Smooth muscle cell (in vitro differentiated cells): ENCODE measurements around the gene CNTN1. TPM values are rescaled to one million over a fixed set of nuclear protein-coding genes. Genes with fewer than 3 reads are reported as not detected.

Experiments used
- DNase-seq: peaks from one replicate; lab custom pipeline; 2025; ENCODE audit not compliant: unreplicated experiment; lab: John Stamatoyannopoulos, UW
- H2AFZ ChIP-seq: fragments of 200-600 bp; sonication (generic); 2 replicates; pipeline ENCODE4 v1.6.0; 2016; ENCODE audit warnings: antibody characterized with exemption, low read depth, mild to moderate bottlenecking
- H3F3A ChIP-seq: fragments of 200-600 bp; sonication (generic); 2 replicates; pipeline ENCODE4 v1.6.0; 2017; ENCODE audit warnings: antibody characterized with exemption, low read depth
- H3K27ac ChIP-seq: fragments of 200-600 bp; sonication (generic); 2 replicates; pipeline ENCODE4 v1.5.1; 2016; ENCODE audit warnings: low read depth, mild to moderate bottlenecking
- H3K27me3 ChIP-seq: fragments of 200-600 bp; sonication (generic); 2 replicates; pipeline ENCODE4 v1.6.1; 2016; ENCODE audit warnings: low read depth, mild to moderate bottlenecking
- H3K36me3 ChIP-seq: fragments of 200-600 bp; sonication (generic); 2 replicates; pipeline ENCODE4 v1.5.1; 2016; ENCODE audit warnings: low read depth
- H3K4me1 ChIP-seq: fragments of 200-600 bp; sonication (generic); 2 replicates; pipeline ENCODE4 v1.5.1; 2016; ENCODE audit warnings: low read depth
- H3K4me2 ChIP-seq: fragments of 200-600 bp; sonication (generic); 2 replicates; pipeline ENCODE4 v1.6.0; 2016; ENCODE audit warnings: mild to moderate bottlenecking
- H3K4me3 ChIP-seq: fragments of 200-600 bp; sonication (generic); 2 replicates; pipeline ENCODE4 v1.5.1; 2016; ENCODE audit warnings: mild to moderate bottlenecking
- H3K79me2 ChIP-seq: fragments of 200-600 bp; sonication (generic); 2 replicates; pipeline ENCODE4 v1.6.0; 2016; ENCODE audit warnings: low read depth, mild to moderate bottlenecking
- H3K9ac ChIP-seq: fragments of 200-600 bp; sonication (generic); 2 replicates; pipeline ENCODE4 v1.6.0; 2016; ENCODE audit warnings: low read depth
- H3K9me3 ChIP-seq: fragments of 200-600 bp; sonication (generic); replicated peaks from 2 replicates; pipeline ENCODE4 v1.5.1; 2016; ENCODE audit warnings: low read depth
- H4K20me1 ChIP-seq: fragments of 200-600 bp; sonication (generic); 2 replicates; pipeline ENCODE4 v1.6.0; 2016; ENCODE audit warnings: low read depth
- WGBS: methylation state at CpG from one replicate; pipeline ENCODE4 v1.1.7; 2016; ENCODE audit warnings: low lambda C conversion rate; 5-methylcytosine and 5-hydroxymethylcytosine counted together
- polyA plus RNA-seq: library from polyadenylated mRNA; unstranded; fragments of >200 nt; fragmentation: Nextera tagmentation; extraction: Ambion mirVana; gene quantifications from 2 replicates; pipeline ENCODE4 v1.2.1, GENCODE V29; 2016
- total RNA-seq: library from RNA; depleted of rRNA; stranded (reverse); fragments of >200 nt; gene quantifications from 2 replicates; pipeline ENCODE4 v1.2.3, GENCODE V29; 2014
- TF ChIP-seq, protein P1 (sequence below): fragments of 200-600 bp; sonication (generic); IDR thresholded peaks from 2 replicates; pipeline ENCODE4 v1.5.1; 2017; ENCODE audit warnings: borderline replicate concordance, mild to moderate bottlenecking, antibody characterized with exemption; ENCODE audit not compliant: insufficient read depth, poor library complexity, severe bottlenecking

Gene CNTN1
- total and polyA plus RNA-seq, 2 experiments from 2014 or later = 0.37 to 0.94 TPM

DNA sequence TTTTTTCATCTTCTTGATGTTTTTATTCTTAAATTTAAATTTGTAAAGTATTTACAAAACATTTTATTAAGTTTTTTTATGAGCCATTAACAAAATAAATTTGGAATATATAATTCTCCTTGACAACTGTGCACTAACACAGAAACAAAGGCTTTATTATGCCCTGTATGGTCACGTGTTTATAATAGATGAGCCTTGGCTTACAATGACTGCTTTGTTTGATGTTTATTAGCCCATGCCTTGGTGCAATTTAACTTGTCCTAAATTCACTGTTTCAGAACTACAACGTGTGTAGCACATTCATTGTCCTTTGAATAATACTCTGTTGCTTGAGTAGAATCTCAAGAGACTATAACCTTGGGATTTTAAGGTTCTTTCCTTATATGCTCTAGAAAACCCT lies 59.8 kb downstream of the CNTN1 start:
- WGBS = 37% methylated on average over 2 of the region's 2 CpGs
- TF ChIP-seq, protein P1, sequence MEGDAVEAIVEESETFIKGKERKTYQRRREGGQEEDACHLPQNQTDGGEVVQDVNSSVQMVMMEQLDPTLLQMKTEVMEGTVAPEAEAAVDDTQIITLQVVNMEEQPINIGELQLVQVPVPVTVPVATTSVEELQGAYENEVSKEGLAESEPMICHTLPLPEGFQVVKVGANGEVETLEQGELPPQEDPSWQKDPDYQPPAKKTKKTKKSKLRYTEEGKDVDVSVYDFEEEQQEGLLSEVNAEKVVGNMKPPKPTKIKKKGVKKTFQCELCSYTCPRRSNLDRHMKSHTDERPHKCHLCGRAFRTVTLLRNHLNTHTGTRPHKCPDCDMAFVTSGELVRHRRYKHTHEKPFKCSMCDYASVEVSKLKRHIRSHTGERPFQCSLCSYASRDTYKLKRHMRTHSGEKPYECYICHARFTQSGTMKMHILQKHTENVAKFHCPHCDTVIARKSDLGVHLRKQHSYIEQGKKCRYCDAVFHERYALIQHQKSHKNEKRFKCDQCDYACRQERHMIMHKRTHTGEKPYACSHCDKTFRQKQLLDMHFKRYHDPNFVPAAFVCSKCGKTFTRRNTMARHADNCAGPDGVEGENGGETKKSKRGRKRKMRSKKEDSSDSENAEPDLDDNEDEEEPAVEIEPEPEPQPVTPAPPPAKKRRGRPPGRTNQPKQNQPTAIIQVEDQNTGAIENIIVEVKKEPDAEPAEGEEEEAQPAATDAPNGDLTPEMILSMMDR = no peak
- no peak for DNase-seq
- H2AFZ ChIP-seq = no peak overlapping the region
- H3K9ac ChIP-seq = no peak overlapping the region
- no peaks in the 10 kb centered on the region for H4K20me1 ChIP-seq
- H3K4me1 ChIP-seq = peaks cover 5% of the 10 kb centered on the region
- H3K4me2 ChIP-seq = no peak overlapping the region
- no peak overlapping the region for H3K27ac ChIP-seq
- H3K36me3 ChIP-seq = no peaks in the 10 kb centered on the region
- H3K4me3 ChIP-seq = no peak overlapping the region
- no peaks in the 10 kb centered on the region for H3K79me2 ChIP-seq
- H3F3A ChIP-seq = no peaks in the 10 kb centered on the region
- no peaks in the 10 kb centered on the region for H3K9me3 ChIP-seq
- H3K27me3 ChIP-seq = no peaks in the 10 kb centered on the region

DNA sequence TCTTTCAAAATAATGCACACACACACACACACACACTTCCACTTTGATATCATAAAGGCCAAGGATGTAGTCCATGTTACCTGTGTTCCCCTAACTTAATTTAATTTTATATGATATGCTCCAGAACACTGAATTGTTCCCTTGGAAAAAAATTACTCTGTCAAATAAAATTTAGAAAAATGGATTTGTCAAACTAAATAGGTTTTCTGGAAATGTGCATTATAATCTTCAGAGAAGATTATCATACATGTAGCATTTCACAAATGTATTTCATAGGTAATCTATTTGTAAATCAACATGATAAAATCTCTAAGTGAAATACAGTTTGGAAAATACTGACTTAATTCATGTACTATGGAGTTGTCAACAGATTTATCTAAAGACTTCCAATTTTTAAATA lies 68.6 kb downstream of the CNTN1 start:
- Histone ChIP-seq H3K27me3 (no peaks in the 10 kb centered on the region), H3F3A (no peaks in the 10 kb centered on the region), H3K79me2 (no peaks in the 10 kb centered on the region), H3K4me1 (no peaks in the 10 kb centered on the region), H4K20me1 (no peaks in the 10 kb centered on the region), H3K27ac (no peak overlapping the region), H3K9ac (no peak overlapping the region), H2AFZ (no peak overlapping the region), H3K4me2 (no peak overlapping the region), H3K36me3 (no peaks in the 10 kb centered on the region), H3K4me3 (no peak overlapping the region), H3K9me3 (no peaks in the 10 kb centered on the region)
- TF ChIP-seq, protein P1 = no peak
- no peak for DNase-seq

DNA sequence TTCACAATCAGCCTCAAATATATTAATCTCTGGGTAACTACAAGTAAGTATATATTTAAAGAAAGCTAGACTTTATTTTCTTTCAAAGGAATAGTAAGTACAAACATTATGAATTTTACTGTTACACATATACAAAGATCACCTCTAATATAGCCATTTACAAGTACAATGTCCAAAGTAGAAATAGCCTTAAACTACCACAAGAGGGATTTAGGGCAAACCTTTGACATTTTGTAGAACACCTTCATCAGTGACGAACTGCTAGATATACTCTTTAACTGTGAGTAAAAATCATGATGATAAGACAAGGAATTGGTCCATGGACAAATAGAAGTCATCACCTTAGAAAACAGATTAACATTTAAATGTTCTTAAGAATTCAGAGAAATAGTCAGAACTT lies 69.8 kb downstream of the CNTN1 start:
- no peak overlapping the region for H3K4me3 ChIP-seq
- no peak for DNase-seq
- no peak overlapping the region for H3K4me2 ChIP-seq
- no peaks in the 10 kb centered on the region for H3K4me1 ChIP-seq
- H3F3A ChIP-seq = no peaks in the 10 kb centered on the region
- TF ChIP-seq, protein P1 = peak; percentile 8
- H3K9me3 ChIP-seq = no peaks in the 10 kb centered on the region
- no peak overlapping the region for H3K27ac ChIP-seq
- no peaks in the 10 kb centered on the region for H3K36me3 ChIP-seq
- H4K20me1 ChIP-seq = no peaks in the 10 kb centered on the region
- no peak overlapping the region for H2AFZ ChIP-seq
- H3K27me3 ChIP-seq = no peaks in the 10 kb centered on the region
- H3K79me2 ChIP-seq = no peaks in the 10 kb centered on the region
- 79% methylated on average over 1 of the region's 1 CpG for WGBS
- no peak overlapping the region for H3K9ac ChIP-seq

DNA sequence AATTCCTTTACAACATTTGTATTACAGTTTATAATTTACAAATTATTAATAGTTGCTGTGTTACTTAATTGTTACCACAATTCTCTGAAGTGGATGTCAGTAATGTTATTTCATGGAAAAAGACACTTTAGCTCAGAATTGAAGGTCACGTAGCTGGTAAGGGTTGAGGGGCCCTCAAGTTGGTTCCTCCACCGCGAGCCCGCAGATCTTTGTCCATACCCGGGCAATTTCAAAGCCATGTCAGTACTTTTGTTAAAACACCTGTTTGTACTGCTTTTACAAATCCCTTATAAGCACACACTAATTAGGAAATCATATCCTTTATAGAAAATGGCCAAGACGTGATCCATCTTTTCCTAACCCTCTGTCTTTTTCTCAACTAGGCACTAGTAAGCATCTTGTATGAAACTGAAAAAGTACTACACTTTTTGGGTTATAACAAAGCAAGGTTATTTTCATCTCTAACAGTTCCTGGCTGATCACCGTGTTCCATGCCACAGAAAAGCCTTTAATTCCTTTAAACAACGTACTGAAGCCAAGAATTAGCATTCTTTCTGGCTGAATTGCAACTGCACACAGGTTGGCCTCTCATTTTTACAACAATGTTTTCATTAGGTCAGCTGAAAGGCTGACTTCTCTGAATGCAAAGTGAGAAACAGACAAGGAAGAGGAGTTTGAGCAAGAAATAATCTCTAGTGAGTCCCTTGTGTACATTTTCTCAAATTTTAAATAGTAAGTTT lies 76.1 kb downstream of the CNTN1 start:
- Histone ChIP-seq H3K27ac (no peak overlapping the region), H3K79me2 (no peaks in the 10 kb centered on the region), H3F3A (no peaks in the 10 kb centered on the region), H3K9me3 (no peaks in the 10 kb centered on the region), H3K4me3 (no peak overlapping the region), H3K4me1 (peaks cover 3% of the 10 kb centered on the region), H3K4me2 (no peak overlapping the region), H2AFZ (no peak overlapping the region), H3K9ac (no peak overlapping the region), H4K20me1 (no peaks in the 10 kb centered on the region), H3K36me3 (no peaks in the 10 kb centered on the region), H3K27me3 (no peaks in the 10 kb centered on the region)
- TF ChIP-seq, protein P1 = no peak
- WGBS = 84% methylated on average over 8 of the region's 8 CpGs
- DNase-seq = no peak
